Nephron (organoid): ENCODE data around the gene STARD7.

Experiments
- H3K27ac Mint-ChIP-seq, 3 experiments: 2 replicates each; pipeline ENCODE4 v1.8.0; 2020; ENCODE audit warnings: mixed read lengths in 3 of 3, mild to moderate bottlenecking in 2 of 3, moderate library complexity in 1 of 3
- H3K27me3 Mint-ChIP-seq: 2 replicates; pipeline ENCODE4 v1.8.0; 2021; ENCODE audit warnings: low read depth, mild to moderate bottlenecking, moderate library complexity, mixed read lengths
- H3K36me3 Mint-ChIP-seq: 2 replicates; pipeline ENCODE4 v1.8.0; 2020; ENCODE audit warnings: low read depth, mixed read lengths
- H3K4me1 Mint-ChIP-seq: 2 replicates; pipeline ENCODE4 v1.8.0; 2020; ENCODE audit warnings: mixed read lengths
- H3K4me3 Mint-ChIP-seq, 3 experiments: 2 replicates each; pipeline ENCODE4 v1.8.0; 2020; ENCODE audit warnings: mild to moderate bottlenecking in 3 of 3, mixed read lengths in 3 of 3, moderate library complexity in 2 of 3
- H3K9me3 Mint-ChIP-seq: 2 replicates; pipeline ENCODE4 v1.8.0; 2020; ENCODE audit warnings: mixed read lengths
- CTCF ChIP-seq, 3 experiments: fragments of 200-600 bp; sonication (generic); IDR thresholded peaks; one replicate each; pipeline ENCODE4 v1.5.0; 2021; ENCODE audit warnings: antibody characterized with exemption in 3 of 3; ENCODE audit not compliant: unreplicated experiment in 3 of 3

STARD7 gene

DNA sequence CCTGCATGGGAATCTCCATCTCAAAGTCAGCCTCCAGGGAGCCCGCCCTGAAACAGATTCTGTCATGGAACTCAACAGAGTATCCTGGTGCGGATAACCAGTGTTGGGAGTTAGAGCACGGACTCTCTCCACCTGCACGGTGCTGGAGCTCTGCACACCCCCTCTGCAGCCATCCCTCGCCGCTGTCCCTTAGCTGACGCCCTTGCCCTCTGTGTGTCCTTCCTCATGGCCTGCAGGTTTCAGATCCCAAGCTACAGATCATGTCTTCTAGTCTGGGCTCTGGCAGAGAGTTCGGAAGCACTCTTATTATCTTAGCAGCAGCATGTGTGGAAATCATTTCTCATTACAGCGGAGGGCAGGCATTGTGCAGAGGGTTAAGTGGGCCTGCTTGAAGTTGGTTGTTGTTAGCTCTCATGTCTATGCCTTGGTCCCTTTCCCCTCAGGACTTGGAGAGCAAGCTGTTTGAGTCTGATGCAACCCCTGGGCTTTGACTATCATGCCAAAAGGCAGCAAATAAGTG is 31.2 kb upstream of the STARD7 start:
- no peak for TF ChIP-seq CTCF (IDR thresholded peaks at IDR 0.05; ENCODE audit: unreplicated experiment in 3 of 3)
- Mint-ChIP-seq H3K4me1 (peaks cover 19% of the 10 kb centered on the region), H3K27ac (no peak overlapping the region), H3K36me3 (no peaks in the 10 kb centered on the region), H3K9me3 (no peaks in the 10 kb centered on the region), H3K27me3 (no peaks in the 10 kb centered on the region), H3K4me3 (no peak overlapping the region)

- no peaks in the 10 kb centered on the region for H3K9me3 Mint-ChIP-seq
- no peaks in the 10 kb centered on the region for H3K36me3 Mint-ChIP-seq
- no peak for TF ChIP-seq CTCF (IDR thresholded peaks at IDR 0.05; ENCODE audit: unreplicated experiment in 3 of 3)
- no peaks in the 10 kb centered on the region for H3K27me3 Mint-ChIP-seq
- no peak overlapping the region for H3K4me3 Mint-ChIP-seq
- peaks cover 19% of the 10 kb centered on the region for H3K4me1 Mint-ChIP-seq
- no peak overlapping the region for H3K27ac Mint-ChIP-seq
Measured at GRCh38 chr2:96239091-96239490, 30.5 kb upstream of the STARD7 start.

DNA sequence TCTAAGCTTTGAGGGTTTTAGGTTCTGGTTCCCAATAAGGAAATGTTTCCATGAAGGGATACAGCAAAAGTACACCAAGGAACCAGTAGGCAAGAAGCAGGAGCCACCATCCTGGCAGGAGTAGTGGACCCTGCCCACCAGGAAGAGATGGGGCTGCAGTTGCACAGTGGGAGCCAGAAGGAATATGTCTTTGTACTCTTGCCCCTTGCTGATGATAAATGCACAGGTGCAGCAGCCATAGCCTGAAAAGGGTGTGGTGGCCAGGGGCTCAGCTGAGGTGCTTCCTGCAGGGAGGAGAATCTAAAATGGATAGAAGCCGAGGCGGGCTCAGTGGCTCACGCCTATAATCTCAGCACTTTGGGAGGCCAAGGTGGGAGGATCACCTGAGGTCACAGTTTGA is 29.6 kb upstream of the STARD7 start:
- Mint-ChIP-seq H3K27me3 (no peaks in the 10 kb centered on the region), H3K9me3 (no peaks in the 10 kb centered on the region), H3K36me3 (no peaks in the 10 kb centered on the region), H3K4me1 (peaks cover 19% of the 10 kb centered on the region), H3K27ac (no peak overlapping the region), H3K4me3 (no peak overlapping the region)
- no peak for TF ChIP-seq CTCF (IDR thresholded peaks at IDR 0.05; ENCODE audit: unreplicated experiment in 3 of 3)

DNA sequence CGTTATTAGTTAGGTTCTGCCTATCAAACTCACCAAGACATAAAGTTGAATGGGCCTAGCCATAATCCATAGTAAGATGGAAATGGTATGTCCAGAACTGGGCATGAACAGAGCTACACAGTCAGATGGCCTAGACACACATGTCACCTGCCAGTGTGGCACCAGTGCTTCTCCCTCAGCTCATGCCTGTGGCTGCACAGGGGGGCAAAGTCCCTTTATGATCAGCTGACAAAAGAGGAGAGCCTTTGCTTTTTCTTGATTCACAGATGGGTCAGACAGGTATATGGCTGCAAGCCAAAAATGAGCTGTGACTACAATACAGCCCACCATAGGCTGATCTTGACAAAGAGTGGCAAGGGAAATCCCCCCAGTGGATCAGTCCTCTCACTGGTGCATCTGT is 28.3 kb upstream of the STARD7 start:
- no peaks in the 10 kb centered on the region for H3K9me3 Mint-ChIP-seq
- no peaks in the 10 kb centered on the region for H3K36me3 Mint-ChIP-seq
- H3K27me3 Mint-ChIP-seq = no peaks in the 10 kb centered on the region
- H3K4me1 Mint-ChIP-seq = peaks cover 19% of the 10 kb centered on the region
- H3K27ac Mint-ChIP-seq = no peak overlapping the region
- no peak overlapping the region for H3K4me3 Mint-ChIP-seq
- no peak for TF ChIP-seq CTCF (IDR thresholded peaks at IDR 0.05; ENCODE audit: unreplicated experiment in 3 of 3)

DNA sequence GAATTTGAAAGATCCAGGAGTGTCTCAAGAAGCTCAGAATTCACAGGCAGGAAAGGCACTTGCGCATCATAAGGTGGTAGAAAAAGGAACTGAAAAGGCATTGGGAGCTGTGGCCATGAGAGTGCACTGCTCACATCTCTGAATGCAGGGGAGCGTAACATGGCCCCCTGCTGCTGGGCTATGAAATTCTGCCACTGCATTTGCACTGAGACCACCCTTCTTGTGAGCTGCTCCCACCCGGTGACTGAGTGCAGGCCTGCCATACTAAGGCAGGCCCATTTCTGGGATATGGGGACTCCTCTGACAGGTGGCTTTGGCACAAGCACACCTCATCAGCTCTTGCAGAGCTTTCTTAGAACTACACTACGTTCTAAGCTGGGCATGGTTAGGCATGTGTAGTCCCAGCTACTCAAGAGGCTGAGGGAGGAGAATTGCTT is 25.3 kb upstream of the STARD7 start:
- TF ChIP-seq CTCF (IDR thresholded peaks at IDR 0.05; ENCODE audit: unreplicated experiment in 3 of 3) = no peak
- no peak overlapping the region for H3K4me3 Mint-ChIP-seq
- no peaks in the 10 kb centered on the region for H3K27me3 Mint-ChIP-seq
- H3K27ac Mint-ChIP-seq = no peak overlapping the region
- peaks cover 7% of the 10 kb centered on the region for H3K4me1 Mint-ChIP-seq
- H3K9me3 Mint-ChIP-seq = no peaks in the 10 kb centered on the region
- H3K36me3 Mint-ChIP-seq = no peaks in the 10 kb centered on the region

GRCh38 chr2:96233436-96233835 is 24.8 kb upstream of the STARD7 start:
- no peak for TF ChIP-seq CTCF (IDR thresholded peaks at IDR 0.05; ENCODE audit: unreplicated experiment in 3 of 3)
- Mint-ChIP-seq H3K36me3 (no peaks in the 10 kb centered on the region), H3K4me3 (no peak overlapping the region), H3K9me3 (no peaks in the 10 kb centered on the region), H3K4me1 (peaks cover 7% of the 10 kb centered on the region), H3K27ac (no peak overlapping the region), H3K27me3 (no peaks in the 10 kb centered on the region)
